HFF-Myc (cell line): ENCODE results near the gene UTS2R.
A peak's percentile ranks its signal among the peaks of the same experiment; 100 is the strongest.

Experiments
- DNase-seq: peaks from one replicate; pipeline ENCODE4 v3.0.0-alpha.2; 2011; ENCODE audit warnings: low read depth; ENCODE audit errors: extremely low read depth
- H3K4me3 ChIP-seq: replicated peaks from 2 replicates; pipeline ENCODE4 v1.5.1; 2011; ENCODE audit warnings: low read depth, mild to moderate bottlenecking, control low read depth, low read length
- CTCF ChIP-seq: IDR thresholded peaks from 2 replicates; pipeline ENCODE4 v1.5.1; 2012; ENCODE audit warnings: mild to moderate bottlenecking, low read depth, low read length, control low read depth; ENCODE audit errors: missing control alignments

UTS2R gene

GRCh38 chr17:82349287-82349701, 22.3 kb upstream of the UTS2R start:
- peak overlapping the region; percentile 30 for H3K4me3 ChIP-seq
- peak; percentile 81 for DNase-seq
- TF ChIP-seq CTCF: no peak

GRCh38 chr17:82350182-82351030, 21.2 kb upstream of the UTS2R start:
- H3K4me3 ChIP-seq: no peak overlapping the region; the same call in 1 of the 2 replicates
- no peak for DNase-seq
- TF ChIP-seq CTCF: peak; percentile 7

GRCh38 chr17:82351254-82351712, 20.3 kb upstream of the UTS2R start:
- no peak overlapping the region for H3K4me3 ChIP-seq
- no peak for TF ChIP-seq CTCF
- DNase-seq: no peak

- peak; percentile 89 for TF ChIP-seq CTCF
- DNase-seq: peak; percentile 75
- no peak overlapping the region for H3K4me3 ChIP-seq
Measured at GRCh38 chr17:82351713-82352488, 19.7 kb upstream of the UTS2R start.

- no peak overlapping the region for H3K4me3 ChIP-seq
- TF ChIP-seq CTCF: no peak
- DNase-seq: no peak
Measured at GRCh38 chr17:82353484-82353883, 18.1 kb upstream of the UTS2R start.

GRCh38 chr17:82354804-82355308, 16.7 kb upstream of the UTS2R start:
- DNase-seq: no peak
- no peak overlapping the region for H3K4me3 ChIP-seq
- TF ChIP-seq CTCF: no peak
